COR-L47 (cell line): ENCODE results near the gene RNASEH2A.

ENCODE experiments used
- DNase-seq: peaks from one replicate; lab custom pipeline; 2025; lab: John Stamatoyannopoulos, UW

The RNASEH2A gene

GRCh38 chr19:12782424-12783290 lies 23.7 kb upstream of the RNASEH2A start:
- peak; percentile 94 for DNase-seq

- DNase-seq = peak; percentile 32
Measured at GRCh38 chr19:12783291-12783848, 23.0 kb upstream of the RNASEH2A start.

- DNase-seq = no peak
Measured at GRCh38 chr19:12783849-12784393, 22.5 kb upstream of the RNASEH2A start.

- no peak for DNase-seq
Measured at GRCh38 chr19:12784394-12784870, 22.0 kb upstream of the RNASEH2A start.

GRCh38 chr19:12784871-12785430 lies 21.4 kb upstream of the RNASEH2A start:
- DNase-seq = no peak

- no peak for DNase-seq
Measured at GRCh38 chr19:12785431-12786031, 20.9 kb upstream of the RNASEH2A start.

- DNase-seq = no peak
Measured at GRCh38 chr19:12786141-12786870, 20.1 kb upstream of the RNASEH2A start.

GRCh38 chr19:12786952-12787351 lies 19.4 kb upstream of the RNASEH2A start:
- no peak for DNase-seq

GRCh38 chr19:12787458-12787857 lies 18.9 kb upstream of the RNASEH2A start:
- no peak for DNase-seq

GRCh38 chr19:12788042-12788681 lies 18.2 kb upstream of the RNASEH2A start:
- DNase-seq = no peak

GRCh38 chr19:12788682-12789097 lies 17.7 kb upstream of the RNASEH2A start:
- peak; percentile 70 for DNase-seq

- peak; percentile 24 for DNase-seq
Measured at GRCh38 chr19:12789098-12789903, 17.1 kb upstream of the RNASEH2A start.

GRCh38 chr19:12789904-12790619 lies 16.3 kb upstream of the RNASEH2A start:
- peak; percentile 96 for DNase-seq

GRCh38 chr19:12790628-12791344 lies 15.6 kb upstream of the RNASEH2A start:
- no peak for DNase-seq

- peak; percentile 94 for DNase-seq
Measured at GRCh38 chr19:12791345-12792050, 14.9 kb upstream of the RNASEH2A start, which contains the start of gene JUNB. TSS of gene JUNB (plus strand) at chr19:12791486. CDS start at chr19:12791772, 286 bp downstream.

- peak; percentile 66 for DNase-seq
Measured at GRCh38 chr19:12792051-12792852, 14.1 kb upstream of the RNASEH2A start.

GRCh38 chr19:12792853-12793289 lies 13.5 kb upstream of the RNASEH2A start:
- no peak for DNase-seq
